AML-193 (cell line): Measurements from ENCODE around the gene SIVA1.

Source experiments
- DNase-seq, 2 experiments: peaks; one replicate each; lab custom pipeline; 2025; lab: John Stamatoyannopoulos, UW

Gene SIVA1

GRCh38 chr14:104771918-104772706 lies 19.2 kb downstream of the SIVA1 start:
- no peak for DNase-seq

DNA sequence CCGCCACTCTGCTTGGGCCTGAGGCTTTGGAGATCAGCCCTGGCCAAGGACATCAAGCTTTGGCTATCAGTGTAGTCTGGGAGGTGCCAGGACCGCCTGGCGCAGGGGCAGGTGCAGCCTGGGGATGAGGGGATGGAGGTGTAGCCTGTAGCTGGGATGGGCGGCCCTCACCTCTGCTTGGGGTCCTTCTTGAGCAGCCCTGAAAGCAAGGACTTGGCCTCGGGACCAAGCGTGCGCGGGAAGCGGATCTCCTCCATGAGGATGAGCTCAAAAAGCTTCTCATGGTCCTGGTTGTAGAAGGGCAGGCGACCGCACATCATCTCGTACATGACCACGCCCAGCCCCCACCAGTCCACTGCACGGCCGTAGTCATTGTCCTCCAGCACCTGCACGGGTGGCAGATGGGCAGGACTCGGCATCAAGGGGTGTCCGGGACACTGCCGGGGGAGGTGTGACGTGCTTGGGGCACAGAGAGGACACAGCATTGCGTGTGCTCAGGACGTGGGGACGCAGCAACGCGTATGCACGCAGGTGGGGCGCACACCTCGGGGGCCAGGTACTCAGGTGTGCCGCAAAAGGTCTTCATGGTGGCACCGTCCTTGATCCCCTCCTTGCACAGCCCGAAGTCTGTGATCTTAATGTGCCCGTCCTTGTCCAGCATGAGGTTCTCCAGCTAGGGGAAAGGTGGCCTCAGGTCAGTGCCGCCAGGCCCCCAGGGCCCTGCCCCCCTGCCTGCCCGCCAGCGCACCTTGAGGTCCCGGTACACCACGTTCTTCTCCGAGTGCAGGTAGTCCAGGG lies 20.0 kb downstream of the SIVA1 start:
- DNase-seq, result no peak

GRCh38 chr14:104773505-104774452 lies 20.8 kb downstream of the SIVA1 start:
- no peak for DNase-seq

GRCh38 chr14:104774453-104775072 lies 21.6 kb downstream of the SIVA1 start:
- DNase-seq, result no peak

DNA sequence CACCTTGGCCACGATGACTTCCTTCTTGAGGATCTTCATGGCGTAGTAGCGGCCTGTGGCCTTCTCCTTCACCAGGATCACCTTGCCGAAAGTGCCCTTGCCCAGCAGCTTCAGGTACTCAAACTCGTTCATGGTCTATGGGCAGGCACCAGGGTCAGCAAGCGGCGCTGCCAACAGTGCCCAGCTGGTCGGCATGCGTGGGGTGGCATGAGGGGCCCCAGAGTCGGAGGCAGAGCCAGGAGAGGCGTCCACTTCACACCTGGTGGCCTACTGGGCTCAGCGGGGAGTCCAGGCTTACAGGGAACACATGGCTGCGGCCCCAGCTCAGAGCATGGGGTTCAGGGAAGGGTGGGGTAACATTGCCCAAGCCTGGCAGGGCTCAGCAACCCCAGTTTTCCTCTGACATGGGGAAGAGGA lies 22.1 kb downstream of the SIVA1 start:
- no peak for DNase-seq

DNA sequence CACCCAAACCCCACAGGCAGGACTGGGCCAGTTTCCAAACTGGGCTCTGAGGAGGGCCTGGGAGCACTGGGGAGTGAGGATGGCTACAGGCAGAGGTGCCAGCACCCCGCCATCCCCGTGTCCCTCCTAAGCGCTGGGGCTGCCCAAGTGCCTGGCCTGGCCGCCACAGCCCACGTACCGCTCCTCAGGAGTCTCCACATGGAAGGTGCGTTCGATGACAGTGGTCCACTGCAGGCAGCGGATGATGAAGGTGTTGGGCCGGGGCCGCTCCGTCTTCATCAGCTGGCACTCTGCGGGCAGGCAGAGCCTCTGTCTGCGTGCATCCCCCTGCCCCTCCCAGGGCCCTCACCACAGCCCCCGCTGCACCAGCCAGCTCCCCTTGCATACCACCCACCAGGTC lies 23.5 kb downstream of the SIVA1 start:
- no peak for DNase-seq

DNA sequence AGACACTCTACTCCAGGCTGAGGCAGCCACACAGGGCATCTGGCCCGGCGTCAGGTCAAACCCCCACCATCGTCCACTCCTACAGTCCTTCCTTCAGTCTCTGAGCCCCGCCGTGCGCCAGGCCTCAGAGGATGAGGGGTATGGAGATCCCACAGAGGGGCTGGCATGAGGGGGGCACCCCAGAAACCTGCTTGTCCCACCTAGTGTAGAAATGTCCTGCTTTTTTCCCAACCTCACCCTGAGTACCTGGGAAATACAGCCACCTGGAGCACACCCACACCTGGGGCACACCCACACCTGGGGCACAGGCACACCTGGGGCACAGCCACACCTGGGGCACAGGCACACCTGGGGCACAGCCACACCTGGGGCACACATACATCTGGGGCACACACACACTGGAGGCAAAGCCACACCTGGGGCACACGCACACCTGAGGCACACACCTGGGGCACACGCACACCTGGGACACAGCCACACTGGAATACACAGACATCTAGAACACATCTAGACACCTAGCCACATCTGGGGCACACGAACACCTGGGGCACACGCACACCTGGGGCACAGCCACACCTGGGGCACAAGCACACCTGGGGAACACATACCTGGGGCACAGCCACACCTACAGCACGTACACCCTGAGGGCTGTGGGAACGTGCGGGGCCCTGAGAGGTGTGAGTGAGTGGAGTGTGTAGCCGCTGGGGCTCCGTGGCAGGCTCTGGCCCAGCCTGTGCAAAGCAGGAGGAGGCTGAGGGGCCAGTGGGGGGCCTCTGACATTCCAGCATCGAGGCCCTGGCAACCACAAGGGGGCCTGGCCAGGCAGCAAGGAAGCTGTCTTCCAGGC lies 24.2 kb downstream of the SIVA1 start:
- no peak for DNase-seq

DNA sequence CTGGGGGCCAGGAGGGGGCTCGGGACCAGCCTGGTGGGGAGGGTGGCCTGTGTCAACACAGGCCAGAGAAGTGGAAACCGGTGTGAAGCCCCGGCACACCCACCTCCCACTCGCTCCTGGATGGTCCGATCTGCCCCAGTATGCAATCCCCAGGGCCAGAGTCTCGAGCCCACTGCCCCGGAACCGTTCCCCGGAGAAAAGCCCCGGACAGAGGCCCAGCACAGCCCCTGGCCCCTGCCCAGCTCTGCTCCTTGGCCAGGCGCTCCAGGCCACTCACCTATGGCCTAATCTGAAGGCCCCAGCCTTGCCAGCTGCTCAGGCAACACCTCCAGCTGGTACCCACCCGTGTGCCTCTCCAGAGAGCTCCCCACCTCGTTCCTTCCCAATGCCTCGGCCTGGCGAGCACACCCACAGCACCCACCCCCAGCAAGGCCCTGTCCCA lies 24.9 kb downstream of the SIVA1 start:
- no peak for DNase-seq

DNA sequence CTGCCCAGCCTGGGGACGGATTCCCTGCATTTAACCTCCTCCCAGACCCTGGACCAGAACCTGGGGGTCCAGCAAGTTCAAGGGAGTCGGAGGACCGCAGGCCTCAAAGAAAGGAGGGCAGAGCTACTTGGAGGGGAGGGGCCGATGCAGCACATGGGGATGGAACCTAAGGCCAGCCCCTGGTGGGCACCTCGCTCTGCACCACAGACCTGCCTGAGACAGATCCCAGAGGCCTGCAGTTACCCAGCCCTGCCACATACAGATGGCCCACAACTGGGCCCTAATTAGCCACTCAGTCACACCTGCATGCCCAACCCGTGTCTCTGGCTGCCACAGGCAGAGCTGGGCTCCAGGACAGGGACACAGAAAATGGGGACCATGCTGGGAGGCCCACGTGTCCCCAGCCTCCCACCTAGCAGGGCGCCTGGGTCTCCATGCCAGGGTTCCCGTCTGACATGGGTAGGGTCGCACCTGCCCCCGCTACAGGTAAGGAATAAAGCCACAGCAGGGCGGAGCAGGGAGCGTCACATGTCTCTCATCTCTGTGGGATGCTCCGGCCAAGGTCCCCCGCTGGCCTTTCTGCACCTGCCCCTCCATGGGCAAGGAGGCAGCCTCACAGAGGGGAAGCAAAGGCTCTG lies 25.9 kb downstream of the SIVA1 start:
- no peak for DNase-seq

- DNase-seq, result no peak
Measured at GRCh38 chr14:104779776-104780512, 27.0 kb downstream of the SIVA1 start.

DNA sequence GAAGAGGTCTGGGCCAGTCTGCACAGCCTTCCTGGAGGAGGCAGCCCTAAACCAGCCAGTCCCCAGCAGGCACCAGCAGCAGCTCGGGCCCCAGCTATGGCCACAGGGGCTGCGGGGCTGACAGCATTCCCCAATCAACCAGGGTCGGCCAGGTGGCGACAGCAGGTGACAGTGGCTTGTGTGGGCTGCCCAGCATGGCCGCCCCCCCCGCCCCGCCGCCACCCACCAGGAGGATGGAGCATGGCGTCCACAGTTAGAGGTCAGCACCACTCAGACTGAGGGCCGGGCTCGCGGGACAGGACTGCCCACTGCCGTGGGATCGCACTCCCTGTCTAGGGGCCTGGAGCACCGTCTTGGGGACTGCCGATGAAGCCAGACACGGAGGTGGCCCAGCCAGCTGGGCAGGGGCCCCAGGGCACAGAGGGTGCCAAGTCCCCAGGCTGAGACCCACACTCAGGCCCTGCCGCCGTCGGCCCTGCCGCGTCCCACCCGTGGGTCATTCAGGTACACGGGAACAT lies 27.6 kb downstream of the SIVA1 start:
- no peak for DNase-seq

DNA sequence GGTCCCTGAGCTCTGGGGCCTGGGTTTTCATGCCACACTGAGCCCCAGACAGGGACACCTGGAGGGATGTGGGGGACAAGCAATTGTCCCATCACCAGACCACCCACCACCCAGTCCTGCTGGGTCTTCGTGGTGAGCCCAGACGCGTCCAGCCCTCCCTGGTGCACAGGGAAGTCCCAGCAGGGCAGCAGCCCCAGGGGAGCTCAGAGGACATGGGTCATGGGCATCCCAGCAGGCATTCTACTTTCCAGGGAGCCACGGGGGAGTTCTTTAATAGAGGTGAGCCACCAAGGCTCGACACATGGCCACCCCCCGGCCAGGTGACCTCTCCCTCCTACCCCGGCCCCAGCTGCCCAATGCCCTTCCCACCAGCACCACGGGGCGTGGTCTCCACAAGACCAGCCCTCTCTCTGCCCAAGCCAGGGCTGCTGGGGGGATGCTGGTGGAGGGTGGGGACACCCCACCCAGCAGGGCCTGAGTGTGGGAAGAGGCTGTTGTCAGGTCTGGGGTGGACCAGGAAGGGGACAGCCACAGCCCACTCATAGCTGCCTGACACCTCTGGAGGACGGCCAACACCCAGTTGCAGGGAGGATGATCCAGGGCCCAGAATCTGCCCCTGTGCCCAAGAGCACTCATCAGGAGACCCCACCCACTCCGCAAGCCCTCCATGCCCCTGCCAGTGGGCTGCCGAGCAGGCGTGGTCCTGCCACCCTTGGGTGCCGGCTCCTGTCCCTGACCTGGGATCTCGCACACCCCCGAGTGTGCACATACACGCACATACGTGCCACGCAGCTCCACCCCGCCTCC lies 28.5 kb downstream of the SIVA1 start:
- DNase-seq, result no peak

DNA sequence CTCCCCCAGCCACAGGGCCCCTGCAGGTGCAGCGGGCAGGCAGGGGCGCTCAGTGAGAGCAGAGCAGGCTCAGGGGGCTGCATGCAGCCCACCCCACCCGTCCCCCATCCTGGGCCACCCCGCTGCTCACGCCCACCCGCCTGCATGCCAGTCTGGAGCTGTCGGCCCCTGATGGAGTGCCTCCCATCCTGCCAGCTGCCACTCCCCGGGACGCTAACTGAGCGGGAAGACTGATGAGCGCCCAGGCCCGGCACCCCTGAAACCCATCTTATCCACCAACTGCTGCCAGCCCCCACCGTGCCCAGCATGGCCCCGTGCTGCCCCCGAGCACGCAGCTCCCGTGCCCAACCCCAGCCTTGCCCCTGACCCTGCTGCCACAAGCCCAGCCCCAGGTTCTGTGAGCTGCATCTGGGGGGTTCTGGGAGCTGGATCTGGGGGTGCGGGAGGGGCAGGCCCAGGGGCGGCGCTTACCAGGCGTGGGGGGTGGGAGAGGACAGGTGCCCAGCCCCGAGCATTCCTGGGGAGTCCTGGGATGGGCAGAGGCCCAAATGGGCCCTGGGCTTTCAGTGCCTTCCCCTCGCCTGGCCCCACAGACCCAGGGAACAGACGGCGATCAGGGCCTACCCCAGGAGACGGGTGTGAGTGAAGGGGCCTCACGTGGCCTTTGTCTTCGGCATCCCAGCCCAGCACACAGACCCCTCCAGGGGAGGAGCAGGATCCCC lies 29.3 kb downstream of the SIVA1 start:
- DNase-seq, result no peak

DNA sequence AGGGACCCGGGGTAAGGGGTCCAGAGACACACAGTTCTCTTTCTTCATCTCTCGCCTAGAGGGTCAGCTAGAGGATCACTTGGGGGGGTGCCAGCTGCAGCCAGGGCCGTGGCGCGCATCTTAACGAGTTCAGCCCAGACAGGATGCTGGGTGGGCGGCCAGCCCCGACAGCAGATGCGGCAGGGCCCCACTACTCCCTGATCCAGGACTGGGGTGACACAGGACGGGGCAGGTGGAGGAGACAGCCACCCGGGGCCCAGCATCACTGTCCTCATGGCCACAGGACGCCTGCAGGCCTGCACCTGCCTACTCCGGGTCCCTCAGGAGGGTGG lies 29.8 kb downstream of the SIVA1 start:
- no peak for DNase-seq

DNA sequence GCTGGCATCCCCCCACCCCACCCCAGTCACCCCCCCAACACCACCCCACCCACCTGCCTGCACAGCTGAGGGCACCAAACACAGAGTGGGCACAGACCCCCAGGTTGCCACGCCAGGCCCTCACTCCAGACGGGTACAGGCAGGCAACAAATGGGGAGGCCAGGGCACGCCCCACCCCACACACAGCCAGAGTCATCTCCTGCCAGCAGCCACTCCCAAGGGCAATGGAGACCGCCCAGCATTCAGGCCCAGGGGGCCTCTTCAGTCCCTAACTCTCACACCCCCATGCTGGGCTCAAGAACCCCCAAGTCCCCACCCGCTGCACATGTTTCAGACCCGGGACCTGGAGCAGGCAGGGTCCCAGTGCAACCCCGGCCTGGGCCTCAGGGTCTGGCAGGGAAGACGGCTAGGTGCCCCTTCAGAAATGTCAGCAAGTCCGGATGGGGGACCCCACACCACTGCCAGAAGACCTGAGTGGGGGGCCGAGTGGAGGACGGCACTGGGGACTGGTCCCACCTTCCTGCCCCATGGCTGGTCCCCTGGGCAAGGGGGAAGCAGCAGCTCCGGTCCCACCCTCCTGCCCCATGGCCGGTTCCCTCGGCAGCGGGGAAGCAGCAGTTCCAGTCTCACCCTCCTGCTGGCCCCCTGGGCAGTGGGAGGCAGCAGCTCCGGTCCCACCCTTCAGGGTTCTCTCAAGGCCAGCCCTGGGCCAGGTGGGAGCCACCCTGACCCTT lies 30.7 kb downstream of the SIVA1 start:
- DNase-seq, result no peak

- no peak for DNase-seq
Measured at GRCh38 chr14:104784218-104784568, 31.2 kb downstream of the SIVA1 start.
